ENCODE results near the gene SYCE3. TPM values are rescaled to one million over a fixed set of nuclear protein-coding genes. Genes with fewer than 3 reads are reported as not detected.

The SYCE3 gene
- polyA plus RNA-seq, 3 donors = 1.9 to 3.1 TPM; not detected in 1

DNA sequence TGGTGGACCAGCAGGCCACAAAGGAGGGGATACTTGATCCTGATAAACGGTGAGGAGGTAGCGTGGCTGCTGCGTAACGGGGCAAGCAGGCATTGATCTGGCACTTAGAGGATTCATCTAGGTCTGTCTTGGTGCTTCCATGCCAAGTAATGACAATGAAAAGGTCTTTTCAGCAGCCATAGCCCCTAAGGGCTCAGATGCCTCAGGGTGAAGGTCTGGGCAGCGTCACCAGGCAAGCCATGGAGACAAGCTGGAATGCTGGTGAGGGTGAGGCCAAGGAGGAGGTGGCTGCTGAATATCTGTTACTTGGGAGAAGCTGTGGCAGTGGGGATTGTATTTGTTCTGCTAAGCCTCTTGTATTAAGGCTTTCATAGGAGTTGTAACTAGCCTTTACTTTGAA lies 24.7 kb upstream of the SYCE3 start:
- Histone ChIP-seq H2AFZ (ENCODE audit: insufficient read depth, low read depth, low read length, poor library complexity, severe bottlenecking) (no peak overlapping the region), H4K20me1 (ENCODE audit: insufficient read depth, low read length) (no peaks in the 10 kb centered on the region), H3K27ac (ENCODE audit: low read depth in 1 of 2, low read length in 2 of 2) (no peak overlapping the region), H3K36me3 (replicated peaks in 1 of 2; ENCODE audit: control insufficient read depth in 1 of 2, insufficient read depth in 2 of 2, low read length in 2 of 2) (no peaks in the 10 kb centered on the region), H3K79me2 (ENCODE audit: insufficient read depth, low read length) (peaks cover 7% of the 10 kb centered on the region), H3K9ac (ENCODE audit: insufficient read depth, low read length, poor library complexity, severe bottlenecking) (no peak overlapping the region), H3K9me3 (replicated peaks in 1 of 2; ENCODE audit: control insufficient read depth in 1 of 2, insufficient read depth in 1 of 2, low read length in 2 of 2) (no peaks in the 10 kb centered on the region), H3K4me1 (ENCODE audit: control insufficient read depth in 1 of 2, insufficient read depth in 2 of 2, low read length in 2 of 2) (peaks cover 8 to 10% of the 10 kb centered on the region in 2 donors), H3K4me2 (replicated peaks; ENCODE audit: extremely low read depth, low read length, poor library complexity, severe bottlenecking) (no peak overlapping the region), H3K4me3 (replicated peaks in 1 of 3; ENCODE audit: low read depth in 2 of 3, low read length in 3 of 3) (no peak overlapping the region), H3K27me3 (ENCODE audit: control insufficient read depth in 2 of 2, insufficient read depth in 2 of 2, low read length in 2 of 2) (peaks cover 0 to 3% of the 10 kb centered on the region in 2 donors)
- WGBS (ENCODE audit: insufficient coverage) = 100% methylated on average over 5 of the region's 5 CpGs
- intact Hi-C loops (cut with micrococcal nuclease) = no loop called here
- TF ChIP-seq, protein P1, sequence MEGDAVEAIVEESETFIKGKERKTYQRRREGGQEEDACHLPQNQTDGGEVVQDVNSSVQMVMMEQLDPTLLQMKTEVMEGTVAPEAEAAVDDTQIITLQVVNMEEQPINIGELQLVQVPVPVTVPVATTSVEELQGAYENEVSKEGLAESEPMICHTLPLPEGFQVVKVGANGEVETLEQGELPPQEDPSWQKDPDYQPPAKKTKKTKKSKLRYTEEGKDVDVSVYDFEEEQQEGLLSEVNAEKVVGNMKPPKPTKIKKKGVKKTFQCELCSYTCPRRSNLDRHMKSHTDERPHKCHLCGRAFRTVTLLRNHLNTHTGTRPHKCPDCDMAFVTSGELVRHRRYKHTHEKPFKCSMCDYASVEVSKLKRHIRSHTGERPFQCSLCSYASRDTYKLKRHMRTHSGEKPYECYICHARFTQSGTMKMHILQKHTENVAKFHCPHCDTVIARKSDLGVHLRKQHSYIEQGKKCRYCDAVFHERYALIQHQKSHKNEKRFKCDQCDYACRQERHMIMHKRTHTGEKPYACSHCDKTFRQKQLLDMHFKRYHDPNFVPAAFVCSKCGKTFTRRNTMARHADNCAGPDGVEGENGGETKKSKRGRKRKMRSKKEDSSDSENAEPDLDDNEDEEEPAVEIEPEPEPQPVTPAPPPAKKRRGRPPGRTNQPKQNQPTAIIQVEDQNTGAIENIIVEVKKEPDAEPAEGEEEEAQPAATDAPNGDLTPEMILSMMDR (IDR thresholded peaks at IDR 0.05) = no peak
- Mint-ChIP-seq H3K4me1 (peaks cover 8% of the 10 kb centered on the region), H3K27me3 (ENCODE audit: low read depth in 3 of 3) (peaks cover 4 to 15% (median 12%) of the 10 kb centered on the region in 3 donors), H3K9me3 (no peaks in the 10 kb centered on the region), H3K36me3 (peaks cover 3% of the 10 kb centered on the region in 2 donors), H3K4me3 (no peak overlapping the region), H3K27ac (no peak overlapping the region)
- no peak for DNase-seq

DNA sequence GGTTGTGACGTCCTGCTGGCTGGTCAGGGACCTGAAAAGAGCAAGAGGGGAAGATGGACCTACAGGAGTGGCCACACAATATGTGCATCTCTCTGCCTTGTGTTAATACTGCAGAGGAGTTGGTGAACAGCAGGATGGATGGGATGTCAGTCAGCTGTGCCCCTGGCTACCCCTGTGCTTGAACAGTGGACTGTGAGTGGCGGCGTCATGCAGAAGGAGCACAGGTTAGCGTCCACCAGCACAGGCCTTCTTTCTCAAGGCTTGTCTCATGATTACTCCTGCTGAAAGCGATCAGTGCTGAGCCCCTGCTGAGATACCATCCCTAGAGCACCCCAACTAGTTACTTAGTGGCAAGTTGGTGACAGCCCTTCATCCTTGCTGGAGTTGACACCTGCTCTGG lies 23.7 kb upstream of the SYCE3 start:
- H3K79me2 ChIP-seq (ENCODE audit: insufficient read depth, low read length) = peaks cover 17% of the 10 kb centered on the region
- TF ChIP-seq, protein P1 (IDR thresholded peaks at IDR 0.05) = no peak
- no peaks in the 10 kb centered on the region for H3K9me3 ChIP-seq (replicated peaks in 1 of 2; ENCODE audit: control insufficient read depth in 1 of 2, insufficient read depth in 1 of 2, low read length in 2 of 2)
- DNase-seq = no peak
- H3K4me3 Mint-ChIP-seq = no peak overlapping the region
- peaks cover 2 to 5% of the 10 kb centered on the region in 2 donors for H3K36me3 Mint-ChIP-seq
- H3K4me1 ChIP-seq (ENCODE audit: control insufficient read depth in 1 of 2, insufficient read depth in 2 of 2, low read length in 2 of 2) = peaks cover 15 to 20% of the 10 kb centered on the region in 2 donors
- peaks cover 14% of the 10 kb centered on the region for H3K4me1 Mint-ChIP-seq
- intact Hi-C loops (cut with micrococcal nuclease) = no loop called here
- H3K9ac ChIP-seq (ENCODE audit: insufficient read depth, low read length, poor library complexity, severe bottlenecking) = no peak overlapping the region
- H2AFZ ChIP-seq (ENCODE audit: insufficient read depth, low read depth, low read length, poor library complexity, severe bottlenecking) = no peak overlapping the region
- H3K27ac Mint-ChIP-seq = peak overlapping the region in 1 of 7 donors; percentile 10
- H3K27ac ChIP-seq (ENCODE audit: low read depth in 1 of 2, low read length in 2 of 2) = no peak overlapping the region
- H3K27me3 ChIP-seq (ENCODE audit: control insufficient read depth in 2 of 2, insufficient read depth in 2 of 2, low read length in 2 of 2) = peaks cover 0 to 3% of the 10 kb centered on the region in 2 donors
- H4K20me1 ChIP-seq (ENCODE audit: insufficient read depth, low read length) = peaks cover 7% of the 10 kb centered on the region
- H3K9me3 Mint-ChIP-seq = no peaks in the 10 kb centered on the region
- no peaks in the 10 kb centered on the region for H3K36me3 ChIP-seq (replicated peaks in 1 of 2; ENCODE audit: control insufficient read depth in 1 of 2, insufficient read depth in 2 of 2, low read length in 2 of 2)
- peaks cover 4 to 15% (median 12%) of the 10 kb centered on the region in 3 donors for H3K27me3 Mint-ChIP-seq (ENCODE audit: low read depth in 3 of 3)
- no peak overlapping the region for H3K4me2 ChIP-seq (replicated peaks; ENCODE audit: extremely low read depth, low read length, poor library complexity, severe bottlenecking)
- no peak overlapping the region for H3K4me3 ChIP-seq (replicated peaks in 1 of 3; ENCODE audit: low read depth in 2 of 3, low read length in 3 of 3)
- 95% methylated on average over 4 of the region's 5 CpGs for WGBS (ENCODE audit: insufficient coverage)

Measured in CD14-positive monocyte (primary cell).